Gastrocnemius medialis (tissue), 4 donors: ENCODE results near the gene MARVELD1. TPM values are rescaled to one million over a fixed set of nuclear protein-coding genes. Genes with fewer than 3 reads are reported as not detected.

ENCODE experiments used
- ATAC-seq, 2 donors: fragments of 150-250 bp; one replicate each; pipeline ENCODE4 v1.9.1; 2016
- DNase-seq, 2 donors: peaks; one replicate each; pipeline ENCODE4 v3.0.0-alpha.2; 2019
- H3K27ac ChIP-seq, 4 donors: fragments of 200-600 bp; sonication (generic); 1 replicate in 1 of 4; 2 replicates in 3 of 4; pipeline ENCODE4 v1.5.1; 2016 to 2018; ENCODE audit warnings: mild to moderate bottlenecking in 2 of 4, moderate library complexity in 1 of 4
- H3K27me3 ChIP-seq, 3 donors: fragments of 200-600 bp; sonication (generic) in 2 of 3; 1 replicate in 1 of 3; 2 replicates in 2 of 3; pipeline versions ENCODE4 v1.5.1 to v1.6.0; 2016 to 2019; ENCODE audit warnings: mild to moderate bottlenecking in 1 of 3, moderate library complexity in 1 of 3
- H3K36me3 ChIP-seq, 2 donors: fragments of 200-600 bp; sonication (generic) in 1 of 2; one replicate each; pipeline ENCODE4 v1.5.1; 2017 to 2018
- H3K4me1 ChIP-seq, 2 donors: fragments of 200-600 bp; sonication (generic) in 1 of 2; one replicate each; pipeline ENCODE4 v1.5.1; 2016 to 2017; ENCODE audit warnings: mild to moderate bottlenecking in 2 of 2
- H3K4me3 ChIP-seq, 4 donors: fragments of 200-600 bp; sonication (generic) in 3 of 4; 1 replicate in 1 of 4; 2 replicates in 3 of 4; pipeline ENCODE4 v1.5.1; 2016 to 2019; ENCODE audit warnings: mild to moderate bottlenecking in 2 of 4
- H3K9me3 ChIP-seq, 3 donors: fragments of 200-600 bp; sonication (generic) in 2 of 3; 1 replicate in 1 of 3; 2 replicates in 2 of 3; pipeline ENCODE4 v1.5.1; 2016 to 2019
- CTCF ChIP-seq, 5 experiments: fragments of 450-650 bp in 3 of 5; fragments of 200-600 bp in 2 of 5; sonication (generic) in 2 of 5; IDR thresholded peaks in 4 of 5; conservative IDR thresholded peaks in 1 of 5; 1 replicate in 4 of 5; 2 replicates in 1 of 5; pipeline ENCODE4 v1.5.1; 2016 to 2019; ENCODE audit warnings: antibody characterized with exemption in 5 of 5, mild to moderate bottlenecking in 3 of 5, moderate library complexity in 3 of 5
- POLR2A ChIP-seq, 2 donors: fragments of 450-650 bp; IDR thresholded peaks; one replicate each; pipeline ENCODE4 v1.6.1; 2017; ENCODE audit warnings: antibody characterized with exemption in 2 of 2, mild to moderate bottlenecking in 2 of 2, moderate library complexity in 2 of 2
- in situ Hi-C, 4 donors: fragments of 200-750 bp; cut with MboI; loops; one replicate each; pipeline versions ENCODE4 v1.15.0 to v1.8.0; 2017; ENCODE audit warnings: low sequenced_read_pairs in 4 of 4
- intact Hi-C: fragments of 100-400 bp; cut with DNase I; formaldehyde crosslinking; loops from one replicate; pipeline ENCODE4 v1.15.1; 2023; ENCODE audit warnings: low total_unique reads
- total RNA-seq, 4 donors: library from RNA; depleted of rRNA; stranded (reverse); fragments of >200 nt; gene quantifications; one replicate each; pipeline versions ENCODE4 v1.1.0 to v1.2.3, GENCODE V29; 2016

Gene MARVELD1
- total RNA-seq, 4 donors from 2014 or later = 3.2 to 5.1 (median 3.9) TPM

DNA sequence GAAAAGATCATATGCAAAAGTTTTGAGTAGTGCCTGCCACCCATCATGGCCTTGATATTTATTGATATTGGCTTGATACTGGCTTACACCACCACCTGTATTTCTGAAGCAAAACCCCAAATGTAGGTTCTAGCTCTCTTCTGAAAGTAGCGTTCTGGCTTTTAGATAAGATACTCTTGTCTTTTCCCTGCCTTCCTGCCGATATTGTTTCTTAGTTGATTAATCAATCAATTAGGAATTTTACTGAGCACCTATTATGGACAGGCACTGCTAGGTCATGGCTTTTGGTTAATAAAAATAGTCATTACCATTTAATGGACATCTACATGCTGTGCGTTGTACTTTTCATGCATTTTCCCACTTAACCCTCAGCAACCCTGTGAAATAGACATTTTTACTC is 50.4 kb downstream of the MARVELD1 start:
- no peak for DNase-seq
- Histone ChIP-seq H3K4me1 (peaks cover 0 to 23% of the 10 kb centered on the region in 2 donors), H3K27me3 (no peaks in the 10 kb centered on the region), H3K9me3 (no peaks in the 10 kb centered on the region), H3K27ac (no peak overlapping the region), H3K36me3 (peaks cover 0 to 14% of the 10 kb centered on the region in 2 donors), H3K4me3 (no peak overlapping the region)
- intact Hi-C loops = no loop called here
- no peak for ATAC-seq
- in situ Hi-C loops = loop anchor here in 1 of 4 donors (25.0 kb wide), 1 partner anchor 273 kb away; the partner anchor contains the start of gene CRTAC1
- TF ChIP-seq CTCF (IDR thresholded peaks at IDR 0.05 in 4 of 5, conservative IDR thresholded peaks at IDR 0.05 in 1 of 5) (no peak), POLR2A (IDR thresholded peaks at IDR 0.05) (no peak)

- peaks cover 0 to 9% of the 10 kb centered on the region in 2 donors for H3K36me3 ChIP-seq
- ATAC-seq = no peak
- peaks cover 0 to 6% (median under 1%) of the 10 kb centered on the region in 3 donors for H3K27me3 ChIP-seq
- H3K27ac ChIP-seq = no peak overlapping the region
- in situ Hi-C loops (loop anchor here in 1 of 4 donors (25.0 kb wide), 1 partner anchor 273 kb away; the partner anchor contains the start of gene CRTAC1), intact Hi-C loops (no loop called here)
- no peaks in the 10 kb centered on the region for H3K9me3 ChIP-seq
- no peak for TF ChIP-seq CTCF (IDR thresholded peaks at IDR 0.05 in 4 of 5, conservative IDR thresholded peaks at IDR 0.05 in 1 of 5)
- TF ChIP-seq POLR2A (IDR thresholded peaks at IDR 0.05) = no peak
- peaks cover 0 to 23% of the 10 kb centered on the region in 2 donors for H3K4me1 ChIP-seq
- H3K4me3 ChIP-seq = no peak overlapping the region
- no peak for DNase-seq
Measured at GRCh38 chr10:97764519-97764931, 51.0 kb downstream of the MARVELD1 start.

DNA sequence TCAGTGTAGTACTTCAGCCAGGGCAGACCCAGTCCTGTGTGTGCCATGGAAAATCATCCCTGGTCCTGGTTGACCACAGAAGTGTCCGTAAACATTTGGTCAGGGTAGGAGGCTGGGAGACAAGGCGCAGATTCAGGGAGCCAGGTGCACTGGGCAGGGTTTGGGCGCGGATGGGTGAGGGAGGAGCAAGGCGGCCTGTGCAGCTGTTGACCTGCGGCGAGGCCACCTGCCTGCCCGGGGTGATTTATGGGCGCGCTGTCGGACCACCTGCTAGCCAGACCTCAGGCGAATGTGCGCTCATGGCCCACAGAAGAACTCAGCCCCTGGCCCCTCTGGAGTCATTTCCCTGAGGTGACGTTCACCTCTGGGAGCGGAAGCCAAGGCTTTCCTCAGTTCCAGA is 51.7 kb downstream of the MARVELD1 start:
- peaks cover 6 to 12% (median 7%) of the 10 kb centered on the region in 3 donors for H3K27me3 ChIP-seq
- intact Hi-C loops (no loop called here), in situ Hi-C loops (loop anchor here in 1 of 4 donors (25.0 kb wide), 1 partner anchor 272 kb away; the partner anchor contains the start of gene CRTAC1)
- TF ChIP-seq POLR2A (IDR thresholded peaks at IDR 0.05) (no peak), CTCF (IDR thresholded peaks at IDR 0.05 in 4 of 5, conservative IDR thresholded peaks at IDR 0.05 in 1 of 5) (no peak)
- H3K4me3 ChIP-seq = no peak overlapping the region
- peaks cover 0 to 23% of the 10 kb centered on the region in 2 donors for H3K4me1 ChIP-seq
- no peak overlapping the region for H3K27ac ChIP-seq
- peak; percentile 50 to 60 for ATAC-seq
- no peaks in the 10 kb centered on the region for H3K9me3 ChIP-seq
- peaks cover 0 to 3% of the 10 kb centered on the region in 2 donors for H3K36me3 ChIP-seq
- peak; percentile 20 to 42 for DNase-seq

GRCh38 chr10:97766106-97766810 is 52.7 kb downstream of the MARVELD1 start:
- intact Hi-C loops = no loop called here
- Histone ChIP-seq H3K27ac (no peak overlapping the region), H3K27me3 (peaks cover 16 to 22% (median 17%) of the 10 kb centered on the region in 3 donors), H3K4me3 (no peak overlapping the region), H3K9me3 (no peaks in the 10 kb centered on the region), H3K36me3 (no peaks in the 10 kb centered on the region), H3K4me1 (peaks cover 3 to 23% of the 10 kb centered on the region in 2 donors)
- in situ Hi-C loops = loop anchor here in 1 of 4 donors (25.0 kb wide), 1 partner anchor 271 kb away; the partner anchor contains the start of gene CRTAC1
- DNase-seq (no peak), ATAC-seq (no peak)
- TF ChIP-seq CTCF (IDR thresholded peaks at IDR 0.05 in 4 of 5, conservative IDR thresholded peaks at IDR 0.05 in 1 of 5) (no peak), POLR2A (IDR thresholded peaks at IDR 0.05) (no peak)
